Esophagus muscularis mucosa (tissue), 4 donors: ENCODE results near the gene ARL11. TPM values are rescaled to one million over a fixed set of nuclear protein-coding genes. Genes with fewer than 3 reads are reported as not detected.

Experiments used
- DNase-seq: peaks from one replicate; pipeline ENCODE4 v3.0.0-alpha.2; 2017; ENCODE audit errors: extremely low spot score
- H3K27ac ChIP-seq, 4 donors: fragments of 200-600 bp; sonication (generic); replicated peaks in 1 of 4; 1 replicate in 3 of 4; 2 replicates in 1 of 4; pipeline ENCODE4 v1.5.1; 2016 to 2019; ENCODE audit warnings: mild to moderate bottlenecking in 1 of 4
- H3K27me3 ChIP-seq, 4 donors: fragments of 200-600 bp; sonication (generic); one replicate each; pipeline versions ENCODE4 v1.5.1 to v1.6.0; 2016 to 2019
- H3K36me3 ChIP-seq, 4 donors: fragments of 200-600 bp; sonication (generic); one replicate each; pipeline ENCODE4 v1.5.1; 2016 to 2019
- H3K4me1 ChIP-seq, 4 donors: fragments of 200-600 bp; sonication (generic); one replicate each; pipeline ENCODE4 v1.5.1; 2016 to 2019
- H3K4me3 ChIP-seq, 4 donors: fragments of 200-600 bp; sonication (generic); 1 replicate in 2 of 4; 2 replicates in 2 of 4; pipeline ENCODE4 v1.5.1; 2016 to 2019; ENCODE audit warnings: mild to moderate bottlenecking in 4 of 4, moderate library complexity in 1 of 4
- H3K9me3 ChIP-seq, 4 donors: fragments of 200-600 bp; sonication (generic); 1 replicate in 3 of 4; 2 replicates in 1 of 4; pipeline ENCODE4 v1.5.1; 2016 to 2019
- EP300 ChIP-seq: sonication (generic); formaldehyde crosslinking; IDR thresholded peaks from one replicate; pipeline ENCODE4 v1.6.1; 2017; ENCODE audit warnings: antibody characterized with exemption
- POLR2A ChIP-seq: fragments of 450-650 bp; IDR thresholded peaks from one replicate; pipeline ENCODE4 v1.6.1; 2017; ENCODE audit warnings: antibody characterized with exemption, moderate library complexity, mild to moderate bottlenecking, low read depth
- POLR2AphosphoS5 ChIP-seq, 2 donors: sonication (generic); formaldehyde crosslinking; IDR thresholded peaks; one replicate each; pipeline ENCODE4 v1.6.1; 2017; ENCODE audit warnings: antibody characterized with exemption in 2 of 2
- WGBS: methylation state at CpG from one replicate; pipeline ENCODE4 v1.1.5; 2018; 5-methylcytosine and 5-hydroxymethylcytosine counted together
- intact Hi-C: fragments of 100-400 bp; cut with DNase I; formaldehyde crosslinking; loops from one replicate; pipeline ENCODE4 v1.15.1; 2023
- total RNA-seq, 4 donors: library from RNA; depleted of rRNA; stranded (reverse); fragments of >200 nt; gene quantifications; one replicate each; pipeline versions ENCODE4 v1.1.0 to v1.2.1, GENCODE V29; 2016
- TF ChIP-seq, protein P1 (sequence below), 3 experiments: fragments of 200-600 bp in 2 of 3; fragments of 450-650 bp in 1 of 3; sonication (generic) in 2 of 3; IDR thresholded peaks; one replicate each; pipeline ENCODE4 v1.5.1; 2017 to 2019; ENCODE audit warnings: antibody characterized with exemption in 3 of 3, mild to moderate bottlenecking in 2 of 3, moderate library complexity in 1 of 3

Gene ARL11
- total RNA-seq, 4 donors from 2014 or later: 0.13 to 0.83 (median 0.35) TPM

DNA sequence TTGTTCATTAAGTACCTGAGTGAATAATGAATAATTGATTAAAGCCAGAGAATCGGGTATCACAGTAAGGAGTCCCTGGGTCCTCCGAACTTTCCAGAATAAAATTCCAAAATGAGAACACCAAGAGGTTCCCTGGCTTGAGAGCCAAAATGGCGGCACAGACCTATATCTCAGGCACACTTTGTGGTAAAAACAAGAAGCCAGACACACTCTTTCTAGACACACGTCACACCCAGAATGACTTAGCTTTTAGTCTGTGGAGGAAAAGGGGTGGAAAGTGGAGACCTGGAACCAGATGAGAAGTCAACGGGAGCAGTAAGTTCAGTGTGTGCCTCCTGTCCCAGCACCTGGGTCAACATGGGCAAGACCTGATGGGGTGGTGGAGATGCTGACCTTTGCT is 8.4 kb downstream of the ARL11 start:
- no peaks in the 10 kb centered on the region for H3K27me3 ChIP-seq
- no peak overlapping the region for H3K27ac ChIP-seq
- no peak for DNase-seq
- TF ChIP-seq, protein P1, sequence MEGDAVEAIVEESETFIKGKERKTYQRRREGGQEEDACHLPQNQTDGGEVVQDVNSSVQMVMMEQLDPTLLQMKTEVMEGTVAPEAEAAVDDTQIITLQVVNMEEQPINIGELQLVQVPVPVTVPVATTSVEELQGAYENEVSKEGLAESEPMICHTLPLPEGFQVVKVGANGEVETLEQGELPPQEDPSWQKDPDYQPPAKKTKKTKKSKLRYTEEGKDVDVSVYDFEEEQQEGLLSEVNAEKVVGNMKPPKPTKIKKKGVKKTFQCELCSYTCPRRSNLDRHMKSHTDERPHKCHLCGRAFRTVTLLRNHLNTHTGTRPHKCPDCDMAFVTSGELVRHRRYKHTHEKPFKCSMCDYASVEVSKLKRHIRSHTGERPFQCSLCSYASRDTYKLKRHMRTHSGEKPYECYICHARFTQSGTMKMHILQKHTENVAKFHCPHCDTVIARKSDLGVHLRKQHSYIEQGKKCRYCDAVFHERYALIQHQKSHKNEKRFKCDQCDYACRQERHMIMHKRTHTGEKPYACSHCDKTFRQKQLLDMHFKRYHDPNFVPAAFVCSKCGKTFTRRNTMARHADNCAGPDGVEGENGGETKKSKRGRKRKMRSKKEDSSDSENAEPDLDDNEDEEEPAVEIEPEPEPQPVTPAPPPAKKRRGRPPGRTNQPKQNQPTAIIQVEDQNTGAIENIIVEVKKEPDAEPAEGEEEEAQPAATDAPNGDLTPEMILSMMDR (IDR thresholded peaks at IDR 0.05): no peak
- no peak for TF ChIP-seq EP300
- TF ChIP-seq POLR2A: no peak
- no peak for TF ChIP-seq POLR2AphosphoS5 (IDR thresholded peaks at IDR 0.05)
- no peak overlapping the region for H3K4me3 ChIP-seq
- WGBS: 95% methylated on average over 5 of the region's 5 CpGs
- H3K9me3 ChIP-seq: no peaks in the 10 kb centered on the region
- no peaks in the 10 kb centered on the region for H3K36me3 ChIP-seq
- H3K4me1 ChIP-seq: peaks cover 0 to 5% (median 0%) of the 10 kb centered on the region in 4 donors
- intact Hi-C loops: no loop called here

DNA sequence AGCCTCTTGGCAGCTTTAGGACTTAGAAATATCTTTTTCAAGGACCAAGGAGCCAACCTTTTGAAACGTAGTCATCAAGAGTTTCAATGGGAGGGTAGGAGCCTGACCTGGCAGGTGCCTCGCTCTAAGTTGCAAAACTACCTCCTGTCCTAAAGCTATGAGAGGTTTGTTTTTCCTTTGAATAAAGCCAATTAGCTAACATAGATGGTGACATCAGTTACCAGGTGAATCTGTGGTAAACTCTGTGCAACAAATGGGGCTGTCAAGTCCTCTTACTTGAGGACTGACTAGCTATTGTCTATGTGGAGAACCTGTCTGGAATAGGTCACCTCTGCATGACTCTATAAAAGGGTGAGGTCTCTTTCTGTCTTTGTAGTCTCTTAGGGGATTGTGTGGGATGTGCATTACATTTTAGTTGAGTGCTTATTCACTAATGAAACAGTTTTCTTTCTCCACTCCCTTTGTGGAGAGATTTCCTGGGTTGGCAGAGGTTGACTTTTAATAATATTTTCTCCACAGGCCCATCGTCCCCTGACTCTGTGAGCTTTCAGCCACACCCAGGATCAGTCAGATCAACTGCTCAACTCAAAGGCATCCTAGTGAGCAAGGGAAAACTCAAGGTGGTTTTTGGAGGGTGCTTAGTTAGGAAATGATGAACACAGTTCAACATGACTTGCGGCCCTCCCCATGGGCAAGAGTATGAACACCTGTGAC is 9.9 kb downstream of the ARL11 start:
- no peak for DNase-seq
- 94% methylated on average over 4 of the region's 4 CpGs for WGBS
- TF ChIP-seq POLR2A: no peak
- TF ChIP-seq POLR2AphosphoS5 (IDR thresholded peaks at IDR 0.05): no peak
- no peak for TF ChIP-seq EP300
- TF ChIP-seq, protein P1 (IDR thresholded peaks at IDR 0.05): no peak
- Histone ChIP-seq H3K36me3 (no peaks in the 10 kb centered on the region), H3K4me1 (peaks cover 0 to 6% (median 0%) of the 10 kb centered on the region in 4 donors), H3K9me3 (no peaks in the 10 kb centered on the region), H3K4me3 (no peak overlapping the region), H3K27ac (no peak overlapping the region), H3K27me3 (no peaks in the 10 kb centered on the region)
- intact Hi-C loops: no loop called here

DNA sequence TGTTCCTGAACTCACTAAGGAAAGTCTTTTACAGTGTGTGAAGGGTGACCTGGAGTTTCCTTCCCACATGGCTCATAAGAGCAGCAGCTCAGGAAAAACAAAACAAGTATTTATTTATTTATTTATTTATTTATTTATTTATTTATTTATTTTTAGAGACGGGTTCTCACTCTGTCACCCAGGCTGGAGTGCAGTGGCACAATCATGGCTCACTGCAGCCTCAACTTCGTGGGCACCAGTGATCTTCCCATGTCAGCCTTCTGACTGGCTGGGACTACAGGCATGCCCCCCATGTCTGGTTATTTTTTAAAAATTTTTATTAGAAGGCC is 10.4 kb downstream of the ARL11 start:
- Histone ChIP-seq H3K27ac (no peak overlapping the region), H3K4me3 (no peak overlapping the region), H3K4me1 (peaks cover 0 to 6% (median 0%) of the 10 kb centered on the region in 4 donors), H3K9me3 (no peaks in the 10 kb centered on the region), H3K36me3 (no peaks in the 10 kb centered on the region), H3K27me3 (no peaks in the 10 kb centered on the region)
- WGBS: 85% methylated on average over 2 of the region's 2 CpGs
- intact Hi-C loops: no loop called here
- DNase-seq: no peak
- TF ChIP-seq POLR2A: no peak
- TF ChIP-seq EP300: no peak
- TF ChIP-seq, protein P1 (IDR thresholded peaks at IDR 0.05): no peak
- TF ChIP-seq POLR2AphosphoS5 (IDR thresholded peaks at IDR 0.05): no peak

DNA sequence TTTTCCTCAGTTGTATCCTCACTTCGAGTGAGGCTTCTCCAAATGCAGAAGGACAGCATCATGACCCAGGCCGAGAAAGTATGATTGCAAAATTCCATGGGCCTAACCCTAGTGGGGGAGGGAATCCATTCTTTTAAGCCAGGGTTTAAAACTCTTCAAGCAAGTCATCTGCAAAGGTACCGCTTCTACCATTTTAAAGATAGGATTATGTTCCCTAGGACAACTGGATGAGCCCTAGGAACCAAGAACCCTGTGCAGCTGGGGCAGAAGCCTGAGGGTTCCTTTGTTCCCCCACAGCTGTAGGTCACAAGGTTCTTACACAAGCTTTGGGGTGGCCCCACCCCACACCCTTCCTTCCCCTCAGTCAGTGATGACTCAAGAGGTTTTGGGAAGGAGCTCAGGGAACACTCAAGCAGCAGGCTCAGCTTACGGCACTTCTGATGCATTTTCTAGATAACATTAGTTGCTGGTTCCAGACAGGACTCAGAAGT is 13.5 kb downstream of the ARL11 start:
- 79% methylated on average over 4 of the region's 4 CpGs for WGBS
- Histone ChIP-seq H3K4me1 (peaks cover 0 to 6% (median 0%) of the 10 kb centered on the region in 4 donors), H3K36me3 (no peaks in the 10 kb centered on the region), H3K27ac (peak overlapping the region in 3 of 4 donors; percentile 48 to 55 (median 54)), H3K4me3 (peak overlapping the region; percentile 5 to 33 (median 15)), H3K27me3 (no peaks in the 10 kb centered on the region), H3K9me3 (no peaks in the 10 kb centered on the region)
- DNase-seq: no peak
- intact Hi-C loops: no loop called here
- TF ChIP-seq POLR2AphosphoS5 (IDR thresholded peaks at IDR 0.05) (peak in 1 of 2 donors; percentile 73), EP300 (no peak)
- TF ChIP-seq, protein P1 (IDR thresholded peaks at IDR 0.05): no peak
